Effector memory CD8-positive, alpha-beta T cell (primary cell): ENCODE measurements around the gene RAB11B.

ENCODE experiments used
- ATAC-seq: fragments of 150-1000 bp; cut with Tn5 transposase; replicated peaks from 2 replicates; pipeline ENCODE4 v1.10.0; 2021; ENCODE audit warnings: mild to moderate bottlenecking, moderate library complexity
- DNase-seq, 3 experiments: peaks; one replicate each; pipeline ENCODE4 v3.0.0; 2021
- H3K27ac Mint-ChIP-seq, 2 donors: one replicate each; pipeline ENCODE4 v1.8.0; 2022; ENCODE audit warnings: mild to moderate bottlenecking in 2 of 2, mixed read lengths in 2 of 2, moderate library complexity in 2 of 2
- H3K27me3 Mint-ChIP-seq, 2 donors: one replicate each; pipeline ENCODE4 v1.8.0; 2022; ENCODE audit warnings: mixed read lengths in 2 of 2
- H3K36me3 Mint-ChIP-seq: one replicate; pipeline ENCODE4 v1.8.0; 2022; ENCODE audit warnings: mild to moderate bottlenecking, moderate library complexity, mixed read lengths; ENCODE audit not compliant: insufficient read depth
- H3K4me1 Mint-ChIP-seq, 2 donors: one replicate each; pipeline ENCODE4 v1.8.0; 2022; ENCODE audit warnings: low read depth in 2 of 2, mixed read lengths in 2 of 2
- H3K4me3 Mint-ChIP-seq, 2 donors: one replicate each; pipeline ENCODE4 v1.8.0; 2022; ENCODE audit warnings: mild to moderate bottlenecking in 2 of 2, mixed read lengths in 2 of 2, moderate library complexity in 2 of 2
- H3K9me3 Mint-ChIP-seq, 2 donors: one replicate each; pipeline ENCODE4 v1.8.0; 2022; ENCODE audit warnings: mixed read lengths in 2 of 2

The RAB11B gene

GRCh38 chr19:8393192-8393870 is 3.2 kb downstream of the RAB11B start:
- peaks cover 26% of the 10 kb centered on the region for H3K36me3 Mint-ChIP-seq
- H3K27ac Mint-ChIP-seq, result peak overlapping the region; percentile 49 to 80
- no peaks in the 10 kb centered on the region for H3K9me3 Mint-ChIP-seq
- H3K27me3 Mint-ChIP-seq, result no peaks in the 10 kb centered on the region
- H3K4me3 Mint-ChIP-seq, result peak overlapping the region in 1 of 2 donors; percentile 9
- peaks cover 32 to 49% of the 10 kb centered on the region in 2 donors for H3K4me1 Mint-ChIP-seq
- ATAC-seq (no peak), DNase-seq (no peak)

GRCh38 chr19:8393871-8394250 is 3.7 kb downstream of the RAB11B start:
- DNase-seq (no peak), ATAC-seq (no peak)
- no peak overlapping the region for H3K4me3 Mint-ChIP-seq
- peaks cover 32 to 49% of the 10 kb centered on the region in 2 donors for H3K4me1 Mint-ChIP-seq
- H3K36me3 Mint-ChIP-seq, result peaks cover 26% of the 10 kb centered on the region
- H3K27me3 Mint-ChIP-seq, result no peaks in the 10 kb centered on the region
- H3K27ac Mint-ChIP-seq, result peak overlapping the region; percentile 80 to 86
- no peaks in the 10 kb centered on the region for H3K9me3 Mint-ChIP-seq

- Mint-ChIP-seq H3K4me3 (no peak overlapping the region), H3K4me1 (peaks cover 32 to 44% of the 10 kb centered on the region in 2 donors), H3K36me3 (peaks cover 21% of the 10 kb centered on the region), H3K9me3 (no peaks in the 10 kb centered on the region), H3K27ac (peak overlapping the region; percentile 38 to 74), H3K27me3 (no peaks in the 10 kb centered on the region)
- ATAC-seq, result no peak
- DNase-seq, result no peak
Observed at GRCh38 chr19:8395621-8396082, 5.5 kb downstream of the RAB11B start.

- ATAC-seq, result no peak
- Mint-ChIP-seq H3K9me3 (no peaks in the 10 kb centered on the region), H3K36me3 (peaks cover 19% of the 10 kb centered on the region), H3K27me3 (no peaks in the 10 kb centered on the region), H3K4me1 (peaks cover 32 to 39% of the 10 kb centered on the region in 2 donors), H3K27ac (peak overlapping the region; percentile 74 to 76), H3K4me3 (peak overlapping the region; percentile 46 to 62)
- no peak for DNase-seq
Observed at GRCh38 chr19:8396185-8396562, 6.0 kb downstream of the RAB11B start.

GRCh38 chr19:8396563-8397203 is 6.5 kb downstream of the RAB11B start:
- peaks cover 23% of the 10 kb centered on the region for H3K36me3 Mint-ChIP-seq
- H3K4me3 Mint-ChIP-seq, result peak overlapping the region in 1 of 2 donors; percentile 46
- H3K27me3 Mint-ChIP-seq, result no peaks in the 10 kb centered on the region
- DNase-seq, result peak; percentile 62 to 71 (median 65)
- H3K9me3 Mint-ChIP-seq, result no peaks in the 10 kb centered on the region
- peaks cover 30 to 36% of the 10 kb centered on the region in 2 donors for H3K4me1 Mint-ChIP-seq
- H3K27ac Mint-ChIP-seq, result peak overlapping the region; percentile 74 to 76
- ATAC-seq, result peak; percentile 93

GRCh38 chr19:8397271-8397670 is 7.1 kb downstream of the RAB11B start:
- H3K4me1 Mint-ChIP-seq, result peaks cover 24 to 32% of the 10 kb centered on the region in 2 donors
- no peaks in the 10 kb centered on the region for H3K27me3 Mint-ChIP-seq
- no peaks in the 10 kb centered on the region for H3K9me3 Mint-ChIP-seq
- peaks cover 29% of the 10 kb centered on the region for H3K36me3 Mint-ChIP-seq
- ATAC-seq (no peak), DNase-seq (no peak)
- H3K27ac Mint-ChIP-seq, result peak overlapping the region in 1 of 2 donors; percentile 76
- H3K4me3 Mint-ChIP-seq, result no peak overlapping the region

GRCh38 chr19:8397746-8398310 is 7.7 kb downstream of the RAB11B start:
- DNase-seq (no peak), ATAC-seq (no peak)
- H3K4me1 Mint-ChIP-seq, result peaks cover 23 to 32% of the 10 kb centered on the region in 2 donors
- no peaks in the 10 kb centered on the region for H3K9me3 Mint-ChIP-seq
- H3K27ac Mint-ChIP-seq, result peak overlapping the region in 1 of 2 donors; percentile 76
- peaks cover 30% of the 10 kb centered on the region for H3K36me3 Mint-ChIP-seq
- H3K27me3 Mint-ChIP-seq, result no peaks in the 10 kb centered on the region
- no peak overlapping the region for H3K4me3 Mint-ChIP-seq

- ATAC-seq (no peak), DNase-seq (no peak)
- Mint-ChIP-seq H3K27me3 (no peaks in the 10 kb centered on the region), H3K27ac (no peak overlapping the region), H3K9me3 (no peaks in the 10 kb centered on the region), H3K4me1 (peaks cover 19 to 30% of the 10 kb centered on the region in 2 donors), H3K36me3 (peaks cover 30% of the 10 kb centered on the region), H3K4me3 (no peak overlapping the region)
Observed at GRCh38 chr19:8398311-8398771, 8.2 kb downstream of the RAB11B start.

GRCh38 chr19:8399681-8400188 is 9.6 kb downstream of the RAB11B start:
- DNase-seq (no peak), ATAC-seq (no peak)
- H3K36me3 Mint-ChIP-seq, result peaks cover 31% of the 10 kb centered on the region
- H3K27me3 Mint-ChIP-seq, result no peaks in the 10 kb centered on the region
- no peaks in the 10 kb centered on the region for H3K9me3 Mint-ChIP-seq
- no peak overlapping the region for H3K4me3 Mint-ChIP-seq
- H3K27ac Mint-ChIP-seq, result peak overlapping the region; percentile 12 to 58
- peaks cover 19 to 23% of the 10 kb centered on the region in 2 donors for H3K4me1 Mint-ChIP-seq

GRCh38 chr19:8401981-8402411 is 11.8 kb downstream of the RAB11B start:
- no peak for ATAC-seq
- Mint-ChIP-seq H3K27ac (no peak overlapping the region), H3K4me3 (no peak overlapping the region), H3K9me3 (no peaks in the 10 kb centered on the region), H3K4me1 (peaks cover 8 to 10% of the 10 kb centered on the region in 2 donors), H3K36me3 (peaks cover 43% of the 10 kb centered on the region), H3K27me3 (no peaks in the 10 kb centered on the region)
- DNase-seq, result no peak

- no peaks in the 10 kb centered on the region for H3K27me3 Mint-ChIP-seq
- H3K4me3 Mint-ChIP-seq, result no peak overlapping the region
- no peak for ATAC-seq
- H3K36me3 Mint-ChIP-seq, result peaks cover 46% of the 10 kb centered on the region
- no peak overlapping the region for H3K27ac Mint-ChIP-seq
- no peaks in the 10 kb centered on the region for H3K9me3 Mint-ChIP-seq
- no peak for DNase-seq
- peaks cover 2 to 4% of the 10 kb centered on the region in 2 donors for H3K4me1 Mint-ChIP-seq
Observed at GRCh38 chr19:8403098-8403819, 13.1 kb downstream of the RAB11B start.

GRCh38 chr19:8403820-8404109 is 13.6 kb downstream of the RAB11B start:
- H3K9me3 Mint-ChIP-seq, result no peaks in the 10 kb centered on the region
- DNase-seq (no peak), ATAC-seq (no peak)
- H3K4me1 Mint-ChIP-seq, result peaks cover 2 to 4% of the 10 kb centered on the region in 2 donors
- peak overlapping the region in 1 of 2 donors; percentile 81 for H3K27ac Mint-ChIP-seq
- H3K4me3 Mint-ChIP-seq, result no peak overlapping the region
- peaks cover 46% of the 10 kb centered on the region for H3K36me3 Mint-ChIP-seq
- H3K27me3 Mint-ChIP-seq, result no peaks in the 10 kb centered on the region
